GM18909 (cell line): ENCODE measurements around the gene PTPRR.
A peak's percentile ranks its signal among the peaks of the same experiment; 100 is the strongest.

ENCODE experiments used
- ATAC-seq: cut with Tn5 transposase; IDR thresholded peaks from one replicate; pipeline ENCODE4 v1.9.1; 2021; ENCODE audit warnings: mild to moderate bottlenecking; ENCODE audit not compliant: unreplicated experiment, poor library complexity

Gene PTPRR, protein sequence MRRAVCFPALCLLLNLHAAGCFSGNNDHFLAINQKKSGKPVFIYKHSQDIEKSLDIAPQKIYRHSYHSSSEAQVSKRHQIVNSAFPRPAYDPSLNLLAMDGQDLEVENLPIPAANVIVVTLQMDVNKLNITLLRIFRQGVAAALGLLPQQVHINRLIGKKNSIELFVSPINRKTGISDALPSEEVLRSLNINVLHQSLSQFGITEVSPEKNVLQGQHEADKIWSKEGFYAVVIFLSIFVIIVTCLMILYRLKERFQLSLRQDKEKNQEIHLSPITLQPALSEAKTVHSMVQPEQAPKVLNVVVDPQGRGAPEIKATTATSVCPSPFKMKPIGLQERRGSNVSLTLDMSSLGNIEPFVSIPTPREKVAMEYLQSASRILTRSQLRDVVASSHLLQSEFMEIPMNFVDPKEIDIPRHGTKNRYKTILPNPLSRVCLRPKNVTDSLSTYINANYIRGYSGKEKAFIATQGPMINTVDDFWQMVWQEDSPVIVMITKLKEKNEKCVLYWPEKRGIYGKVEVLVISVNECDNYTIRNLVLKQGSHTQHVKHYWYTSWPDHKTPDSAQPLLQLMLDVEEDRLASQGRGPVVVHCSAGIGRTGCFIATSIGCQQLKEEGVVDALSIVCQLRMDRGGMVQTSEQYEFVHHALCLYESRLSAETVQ

GRCh38 chr12:70920251-70920851, at the start of gene PTPRR:
TSS of gene PTPRR (minus strand) at chr12:70920738. CDS start at chr12:70920390, 348 bp downstream.
- no peak for ATAC-seq

DNA sequence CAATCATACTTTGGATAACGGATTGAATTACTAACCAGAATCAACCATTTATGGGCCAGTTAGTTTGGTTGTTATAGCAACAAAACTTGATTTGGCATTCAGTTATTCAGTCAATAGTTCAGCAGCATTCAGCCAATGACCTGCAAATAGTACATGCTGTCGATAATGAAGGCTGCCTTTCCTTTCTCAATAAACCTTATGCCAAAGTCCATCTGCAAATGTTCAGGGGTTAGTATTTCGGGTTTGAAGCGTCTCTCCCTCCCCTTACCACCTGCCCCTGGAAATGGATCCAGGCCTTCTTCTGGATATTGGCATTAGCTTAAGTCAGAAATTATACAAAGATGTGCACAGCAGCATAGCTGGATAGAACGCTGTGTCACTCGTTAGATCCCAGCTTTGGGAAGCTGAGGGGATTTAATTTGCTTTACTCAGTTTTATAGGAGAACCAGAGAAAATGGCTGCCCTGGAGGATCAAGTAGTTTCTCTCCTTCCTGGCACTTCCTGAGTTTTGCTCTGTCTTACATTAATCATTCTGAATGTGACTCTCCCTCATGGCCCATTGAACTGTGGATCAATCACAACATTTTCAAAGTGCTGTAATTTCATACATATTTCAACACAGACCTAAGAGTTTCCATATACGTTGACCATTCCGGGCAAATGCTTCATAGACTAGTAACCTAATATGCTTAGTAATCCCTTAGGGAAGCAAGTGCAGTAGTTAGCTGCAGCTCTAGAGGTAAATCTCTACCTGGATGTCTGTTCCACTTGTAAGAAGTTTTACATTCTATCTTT, 46.7 kb upstream of the PTPRR start:
- ATAC-seq: no peak

DNA sequence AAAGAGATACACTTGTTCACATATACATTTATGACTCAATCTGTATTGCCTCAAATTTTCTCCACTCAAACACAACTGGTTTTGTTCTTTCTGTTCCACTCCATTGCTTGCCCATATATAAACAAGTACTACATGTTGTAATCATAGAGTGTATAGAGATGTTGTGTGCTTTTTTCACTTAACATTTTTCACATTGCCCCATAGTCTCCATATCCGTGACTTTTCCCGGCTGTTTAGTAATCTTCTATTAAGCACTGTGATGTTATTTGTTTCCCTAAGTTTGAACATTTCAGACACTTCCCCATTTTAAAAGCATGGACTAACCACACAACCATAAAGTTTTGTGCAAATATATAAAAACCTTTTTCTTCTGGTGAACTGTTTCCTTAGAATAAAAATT, 45.5 kb upstream of the PTPRR start:
- no peak for ATAC-seq

DNA sequence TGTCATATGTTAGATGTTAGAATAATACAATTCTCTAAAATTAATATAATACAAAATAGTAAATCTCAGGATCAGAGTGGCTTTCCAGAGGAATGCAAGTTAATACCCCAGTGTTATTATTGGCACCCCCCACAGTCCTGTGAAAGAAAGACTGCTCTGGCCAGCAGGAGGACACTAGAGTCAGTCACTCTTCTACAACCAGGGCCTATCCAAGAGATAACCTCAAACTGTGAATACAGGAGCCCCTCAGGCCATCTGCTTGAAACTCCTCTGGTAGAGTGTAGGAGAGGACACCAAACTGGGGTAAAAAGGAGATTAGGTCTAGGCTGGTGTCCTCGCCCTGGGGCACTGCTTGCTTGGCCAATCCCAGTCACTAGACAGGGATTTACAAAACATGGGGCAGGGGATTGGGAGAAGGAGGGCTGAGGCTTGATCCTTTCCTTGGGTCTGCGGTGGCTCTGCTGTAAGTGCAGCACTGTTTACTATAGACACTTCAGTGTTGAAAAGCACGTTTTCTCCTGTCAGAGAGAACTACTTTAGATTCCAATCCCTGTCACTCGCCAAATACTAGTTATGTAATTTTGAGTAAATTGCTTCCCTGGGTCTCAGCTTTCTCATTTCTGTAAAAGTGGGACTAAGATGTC, 44.5 kb upstream of the PTPRR start:
- no peak for ATAC-seq

DNA sequence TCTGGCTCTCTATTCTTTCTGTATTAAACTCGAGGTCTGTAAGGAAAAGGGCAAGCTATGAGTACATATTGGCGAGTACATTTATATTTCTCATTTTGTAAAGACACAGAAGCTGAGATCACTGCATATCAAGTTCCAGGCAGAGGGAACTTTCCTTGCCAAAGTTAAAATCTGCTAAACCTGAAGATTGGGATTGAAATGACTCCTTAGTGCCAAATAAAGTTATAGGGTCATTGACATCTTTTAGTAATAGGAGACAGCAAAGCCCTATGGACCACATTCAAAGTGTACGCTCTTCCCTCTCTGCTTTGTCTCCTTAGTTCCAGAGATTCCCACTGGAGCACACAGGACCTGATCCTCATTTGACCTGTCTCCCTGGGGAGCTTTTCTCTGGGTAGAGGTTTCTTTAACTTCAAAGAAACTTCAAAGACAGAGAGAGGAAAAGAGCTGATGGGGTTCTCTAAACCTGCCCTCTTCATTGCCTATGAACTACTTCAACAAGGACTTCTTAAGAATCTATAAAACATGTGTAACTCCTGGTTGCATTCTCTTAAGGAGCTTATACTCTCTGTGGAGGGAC, 42.6 kb upstream of the PTPRR start:
- no peak for ATAC-seq

GRCh38 chr12:70962226-70962794, 41.8 kb upstream of the PTPRR start:
- peak; percentile 71 for ATAC-seq

GRCh38 chr12:70960484-70960883, 39.9 kb upstream of the PTPRR start:
- no peak for ATAC-seq

DNA sequence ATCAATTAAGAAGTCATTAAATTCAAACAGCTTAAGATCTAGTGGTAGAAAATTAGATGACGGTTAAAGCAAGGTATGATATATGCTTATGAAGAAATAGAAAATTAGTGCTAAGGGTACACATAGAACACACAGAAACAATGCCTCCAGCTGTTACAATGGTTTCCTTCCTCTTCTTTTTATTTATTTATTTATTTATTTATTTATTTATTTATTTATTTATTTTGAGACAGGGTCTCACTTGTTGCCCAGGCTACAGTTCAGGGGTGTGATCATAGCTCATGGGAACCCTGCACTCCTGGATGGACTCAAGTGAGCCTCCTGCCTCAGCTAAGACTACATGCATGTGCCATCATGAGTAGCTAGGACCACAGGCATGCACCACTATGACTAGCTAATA, 34.9 kb upstream of the PTPRR start:
- ATAC-seq: no peak

DNA sequence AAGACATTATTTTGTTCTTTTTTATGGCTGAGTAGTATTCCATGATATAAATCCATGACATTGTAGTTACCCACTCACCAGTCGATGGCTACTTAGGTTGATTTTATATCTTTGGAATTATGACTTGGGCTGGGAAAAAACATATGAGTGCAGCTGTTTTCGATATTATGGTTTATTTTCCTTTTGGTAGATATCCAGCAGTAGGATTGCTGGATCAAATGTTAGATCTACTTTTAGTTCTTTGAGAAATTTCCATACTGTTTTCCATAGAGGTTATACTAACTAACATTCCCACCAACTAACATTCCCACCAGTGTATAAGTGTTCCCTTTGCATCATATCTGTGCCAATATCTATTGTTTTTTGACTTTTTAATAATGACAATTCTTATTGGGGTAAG, 29.9 kb upstream of the PTPRR start:
- ATAC-seq: no peak

DNA sequence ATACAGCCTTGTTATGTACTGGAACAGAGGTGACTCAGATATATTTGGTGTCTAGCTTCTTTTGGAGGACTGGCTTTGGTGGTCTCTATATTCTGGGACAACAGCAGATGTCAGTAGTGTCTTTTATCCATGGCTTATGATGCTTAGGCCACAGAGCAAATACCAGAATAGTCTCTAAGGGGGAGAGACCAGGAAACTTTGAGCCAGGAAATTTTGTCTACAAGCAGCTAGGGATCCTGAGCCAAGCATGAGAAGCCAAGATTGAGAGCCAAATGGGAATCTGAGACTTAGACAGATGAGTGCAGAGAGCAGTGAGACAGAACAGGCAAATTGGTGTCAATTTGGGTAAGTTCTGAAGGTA, 28.4 kb upstream of the PTPRR start:
- no peak for ATAC-seq

DNA sequence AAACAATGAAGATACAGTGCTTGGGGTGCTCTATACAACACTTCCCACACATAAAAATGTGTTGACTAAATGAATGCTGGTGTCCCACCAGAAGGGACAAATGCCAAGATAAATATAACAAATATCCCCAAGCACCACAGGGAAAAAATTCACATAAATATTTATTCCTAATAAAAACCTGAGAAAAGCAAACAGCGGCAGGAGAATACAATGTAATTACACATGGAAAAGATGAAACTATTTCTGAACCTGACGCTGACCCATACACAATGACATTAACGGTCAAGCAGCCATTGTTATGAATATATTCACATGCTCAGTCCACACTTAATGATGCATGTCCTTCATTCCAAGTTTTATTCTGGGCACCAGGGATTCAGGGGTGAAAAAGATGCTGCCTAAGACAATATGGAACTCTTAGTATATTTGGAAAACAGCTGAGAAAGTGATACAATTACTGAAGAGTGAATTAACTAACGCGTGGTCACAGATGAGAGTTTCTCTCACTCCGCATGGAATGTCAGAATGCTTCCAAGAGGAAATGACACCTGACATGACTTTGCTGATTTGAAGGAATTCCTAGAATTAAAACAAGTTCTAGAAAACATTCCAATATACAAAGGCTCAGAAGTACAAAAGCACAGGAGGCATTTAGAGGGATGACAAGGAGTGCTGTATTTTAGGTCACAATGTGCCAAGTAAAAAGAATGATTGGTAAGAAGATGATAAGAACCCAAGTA, 27.9 kb upstream of the PTPRR start:
- no peak for ATAC-seq

DNA sequence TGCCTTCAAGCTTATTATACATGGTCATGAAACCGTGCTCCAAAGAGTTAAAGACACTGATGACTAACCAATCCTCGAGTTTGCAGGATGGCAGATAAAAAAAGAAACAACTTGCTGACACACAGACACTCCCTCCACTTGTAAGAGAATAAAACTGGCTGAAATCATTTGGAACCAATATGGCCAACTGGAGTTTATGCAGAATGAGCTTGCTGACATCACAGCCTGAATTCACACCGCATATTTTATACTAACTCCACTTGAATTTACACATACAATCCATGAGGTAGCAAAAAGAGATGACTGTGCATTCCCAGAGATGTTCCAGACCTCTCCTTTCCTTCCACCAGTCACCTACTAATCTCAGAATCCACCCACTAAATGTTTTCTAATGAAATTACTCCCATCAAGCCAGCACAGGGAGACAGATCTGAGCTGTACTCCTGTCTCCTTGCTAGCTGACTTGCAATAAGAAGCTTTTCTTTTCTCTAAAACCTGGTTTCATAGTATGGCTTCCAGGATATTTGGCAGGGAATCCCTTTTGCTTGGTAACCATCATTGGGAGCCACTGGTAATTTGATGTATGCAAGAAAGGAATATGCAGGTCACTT, 15.8 kb upstream of the PTPRR start:
- no peak for ATAC-seq

GRCh38 chr12:70933133-70933532, 12.6 kb upstream of the PTPRR start:
- no peak for ATAC-seq

GRCh38 chr12:70929029-70929428, 8.5 kb upstream of the PTPRR start:
- ATAC-seq: no peak

DNA sequence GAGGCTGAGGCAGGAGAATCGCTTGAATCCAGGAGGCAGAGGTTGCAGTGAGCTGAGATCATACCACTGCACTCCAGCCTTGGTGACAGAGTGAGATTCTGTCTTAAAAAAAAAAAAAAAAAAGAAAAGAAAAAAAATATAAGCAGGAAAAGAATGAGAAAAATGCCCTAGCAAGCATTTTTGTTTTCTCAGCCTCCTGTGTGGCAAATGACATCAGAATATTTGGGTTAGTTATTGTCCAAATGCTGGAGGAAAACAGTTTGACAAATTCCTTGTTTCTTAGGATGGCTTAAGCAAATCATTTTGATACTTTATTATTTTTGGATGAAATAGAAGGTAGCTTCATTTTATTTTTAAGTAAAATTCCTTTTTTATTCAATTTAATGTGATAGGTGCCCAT, 7.5 kb upstream of the PTPRR start:
- no peak for ATAC-seq

GRCh38 chr12:70927356-70927755, 6.8 kb upstream of the PTPRR start:
- ATAC-seq: no peak

DNA sequence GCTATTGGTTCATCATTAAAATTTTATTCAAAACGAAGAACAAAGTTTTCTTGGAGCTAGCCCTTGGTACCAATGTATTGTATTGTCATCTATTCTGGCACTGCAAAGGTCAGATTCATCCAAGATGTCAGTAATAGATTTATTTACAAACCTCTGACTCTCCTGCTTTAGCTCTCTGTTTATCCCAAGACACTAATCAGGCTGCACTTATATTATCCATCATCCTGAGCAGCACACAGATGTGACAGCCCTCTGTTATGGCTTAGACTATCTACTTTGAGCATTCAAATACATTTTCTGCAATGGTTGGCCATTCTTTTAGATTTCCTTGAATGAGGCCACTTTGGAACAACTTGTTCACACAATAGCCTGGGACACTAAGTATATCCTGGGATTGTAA, 5.0 kb upstream of the PTPRR start:
- ATAC-seq: no peak

- ATAC-seq: no peak
Observed at GRCh38 chr12:70920891-70921290, 353 bp upstream of the PTPRR start.

- ATAC-seq: no peak
Observed at GRCh38 chr12:70919597-70920035, 922 bp downstream of the PTPRR start.
